A549 (cell line): ENCODE measurements around the gene FAM72D. TPM values are rescaled to one million over a fixed set of nuclear protein-coding genes. Genes with fewer than 3 reads are reported as not detected.
A peak's percentile ranks its signal among the peaks of the same experiment; 100 is the strongest.
"Not testable (repeated sequence)": the region's sequence is repeated elsewhere in the genome, so short reads cannot be mapped to it uniquely, and the experiment has no call there.

Experiments used
- ATAC-seq, 2 experiments: fragments of 200-7000 bp in 1 of 2; fragments of >200 bp in 1 of 2; cut with Nextera tagmentation in 1 of 2; cut with Tn5 transposase in 1 of 2; 3 replicates each; pipeline versions ENCODE4 v1.8.0 to v1.9.1; 2018 to 2020; ENCODE audit warnings: mild to moderate bottlenecking in 1 of 2, moderate library complexity in 1 of 2
- CTCF ChIA-PET: fragments of 300-600 bp; sonication (Branson Sonifier 250); formaldehyde crosslinking; extraction: SDS; loops from one replicate; lab custom pipeline; 2021; ENCODE audit warnings: antibody characterized with exemption, inconsistent platforms; lab: Yijun Ruan, JAX
- POLR2A ChIA-PET: fragments of 350-600 bp; formaldehyde crosslinking; extraction: SDS; loops from one replicate; lab custom pipeline; 2021; ENCODE audit warnings: antibody characterized with exemption, inconsistent platforms; lab: Yijun Ruan, JAX
- DNase-seq, 2 experiments: peaks; one replicate each; pipeline versions ENCODE4 v3.0.0 to v3.0.0-alpha.2; 2011 to 2016; ENCODE audit warnings: low read depth in 1 of 2, low spot score in 1 of 2
- FAIRE-seq: peaks from 2 replicates; lab custom pipeline; 2011; peaks lifted over from hg19 to GRCh38; lab: Jason Lieb, UNC
- H3K27ac ChIP-seq, 2 experiments: fragments of >200 bp; sonication (Bioruptor Twin); formaldehyde crosslinking; 3 replicates each; pipeline ENCODE4 v1.5.1; 2016 to 2017
- H3K4me1 ChIP-seq: fragments of >200 bp; sonication (Bioruptor Twin); formaldehyde crosslinking; 3 replicates; pipeline ENCODE4 v1.6.1; 2016
- H3K4me2 ChIP-seq: fragments of >200 bp; sonication (Bioruptor Twin); formaldehyde crosslinking; 3 replicates; pipeline ENCODE4 v1.6.1; 2016
- H3K4me3 ChIP-seq: fragments of >200 bp; sonication (Bioruptor Twin); formaldehyde crosslinking; 3 replicates; pipeline ENCODE4 v1.5.1; 2016
- H3K9me3 ChIP-seq: fragments of >200 bp; sonication (Bioruptor Twin); formaldehyde crosslinking; 3 replicates; pipeline ENCODE4 v1.6.1; 2016
- WGBS: methylation state at CpG from one replicate; pipeline ENCODE4 v1.1.6; 2017; ENCODE audit errors: missing lambda C conversion rate; 5-methylcytosine and 5-hydroxymethylcytosine counted together
- polyA minus RNA-seq: library from RNA; depleted of rRNA, polyadenylated mRNA; stranded (reverse); fragments of >200 nt; gene quantifications from 2 replicates; pipeline ENCODE4 v1.2.3, GENCODE V29; 2011; rRNA and poly(A)+ RNA removed
- polyA plus RNA-seq, 4 experiments: library from polyadenylated mRNA; depleted of rRNA in 3 of 4; stranded (reverse); fragments of >200 nt; fragmentation: RNase III in 1 of 4; extraction: RNeasy Plus Mini Kit Qiagen cat#74134 plus additional on column Dnase treatment in 1 of 4; gene quantifications; 2 replicates in 3 of 4; 3 replicates in 1 of 4; pipeline ENCODE4 v1.2.3, GENCODE V29; 2011 to 2017

Gene FAM72D
- polyA plus RNA-seq (2011; rRNA removed) (10.9 and 15.2 TPM in 2 replicates), polyA plus RNA-seq (2017; fragmentation: RNase III; extraction: RNeasy Plus Mini Kit Qiagen cat#74134 plus additional on column Dnase treatment) (11.1 to 13.5 TPM (median 12.9 TPM) in 3 replicates), polyA minus RNA-seq (1.9 and 2.1 TPM in 2 replicates)
- polyA plus RNA-seq (2012; cell fraction: cytosol; rRNA removed) = 5.6 and 5.8 TPM in 2 replicates
- 2.2 and 2.3 TPM in 2 replicates for polyA plus RNA-seq (2012; cell fraction: nucleus; rRNA removed)

DNA sequence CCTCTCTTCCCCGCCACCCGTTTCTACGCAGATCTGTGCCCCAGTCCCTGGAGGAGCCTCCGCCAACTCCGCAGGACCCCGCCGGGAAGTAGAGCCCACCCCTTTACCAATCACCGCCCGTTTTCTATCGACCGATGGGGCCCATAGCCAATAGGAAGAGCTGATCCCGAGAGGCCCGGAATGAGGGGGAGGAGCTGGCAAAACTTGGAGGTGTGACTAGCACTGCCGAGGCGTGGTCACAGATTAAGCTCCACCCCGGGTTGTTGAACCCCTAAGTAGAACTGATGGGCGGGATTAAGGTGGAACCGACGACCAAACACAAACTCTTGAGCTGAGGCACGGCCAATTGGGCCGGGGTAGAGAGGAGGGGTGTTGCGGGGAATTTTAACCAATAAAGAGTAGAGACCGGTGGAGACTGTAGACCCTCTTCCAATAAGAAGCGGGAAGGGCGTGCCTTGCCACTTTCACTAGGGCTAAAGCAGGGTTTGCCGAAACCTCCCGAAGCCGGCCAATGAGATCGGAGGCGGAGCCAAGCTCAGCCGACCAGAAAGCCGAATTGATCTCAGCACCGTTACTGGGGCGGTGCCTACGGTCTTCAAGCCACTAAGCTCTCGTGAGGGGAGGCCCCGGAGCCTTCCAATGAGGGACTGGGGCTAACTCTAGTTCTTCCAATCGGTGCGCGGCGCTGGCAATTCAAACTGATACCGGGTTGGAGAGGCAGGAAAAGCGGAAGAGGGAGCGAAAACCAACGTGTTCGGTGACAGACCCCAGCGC lies at the start of gene FAM72D, which contains the start of gene SRGAP2B:
TSS of gene FAM72D (plus strand) at position 691 of the 774 bp plus-strand sequence. CDS start 874 bp downstream, outside the sequence.
TSS of gene SRGAP2B (minus strand) at position 45 of the 774 bp plus-strand sequence. CDS start 2,427 bp downstream, outside the sequence.
- Histone ChIP-seq H3K4me2 (peak within 1 kb of the TSS; percentile 55; the same call in 2 of the 3 replicates), H3K4me3 (peak within 1 kb of the TSS; percentile 42), H3K27ac (peak within 1 kb of the TSS; percentile 51 to 78; a peak in 3 of 6 replicates)
- POLR2A ChIA-PET, H3K4me1 ChIP-seq, H3K9me3 ChIP-seq, FAIRE-seq, DNase-seq, CTCF ChIA-PET: not testable (repeated sequence)
- ATAC-seq = peak; percentile 76 to 87
- no CpG with 5 or more reads among the region's 47 CpGs for WGBS

DNA sequence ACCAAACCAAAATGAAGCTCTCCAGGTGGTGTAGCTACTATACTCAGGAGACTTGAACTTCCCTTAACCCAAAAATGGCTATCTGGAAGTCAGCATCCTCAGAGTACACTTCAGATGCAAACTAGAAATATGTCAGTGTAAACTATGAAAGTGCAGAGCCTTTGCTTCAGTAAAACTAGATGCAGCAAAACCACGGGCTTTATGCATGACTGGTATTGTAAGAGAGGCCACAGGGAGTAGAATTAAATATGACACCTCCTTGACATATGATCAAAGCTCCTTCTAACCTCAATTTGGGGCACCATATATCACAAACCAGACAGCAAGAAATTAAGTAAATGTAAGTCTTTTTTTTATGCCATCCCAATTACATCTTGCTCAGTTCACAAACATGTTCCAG lies 48.2 kb upstream of the FAM72D start:
- not testable (repeated sequence) for DNase-seq

GRCh38 chr1:145048181-145048856 lies 47.5 kb upstream of the FAM72D start:
- FAIRE-seq, POLR2A ChIA-PET, CTCF ChIA-PET, H3K4me2 ChIP-seq, ATAC-seq, DNase-seq, H3K4me1 ChIP-seq, H3K4me3 ChIP-seq, H3K27ac ChIP-seq, H3K9me3 ChIP-seq: not testable (repeated sequence)
- no CpG with 5 or more reads among the region's 6 CpGs for WGBS

More for the DNA sequence above, 48.2 kb upstream of the FAM72D start:
- WGBS = no CpG with 5 or more reads among the region's 1 CpG
- ATAC-seq, POLR2A ChIA-PET, CTCF ChIA-PET, H3K4me3 ChIP-seq, H3K9me3 ChIP-seq, FAIRE-seq, H3K27ac ChIP-seq, H3K4me2 ChIP-seq, H3K4me1 ChIP-seq: not testable (repeated sequence)

- ATAC-seq, H3K4me2 ChIP-seq, CTCF ChIA-PET, DNase-seq, FAIRE-seq, H3K4me3 ChIP-seq, H3K9me3 ChIP-seq, H3K4me1 ChIP-seq, POLR2A ChIA-PET, H3K27ac ChIP-seq: not testable (repeated sequence)
- WGBS = no CpG with 5 or more reads among the region's 10 CpGs
Observed at GRCh38 chr1:145052019-145052776, 43.6 kb upstream of the FAM72D start.

GRCh38 chr1:145053428-145053827 lies 42.3 kb upstream of the FAM72D start:
- H3K4me3 ChIP-seq, CTCF ChIA-PET, POLR2A ChIA-PET, H3K27ac ChIP-seq, DNase-seq, H3K4me1 ChIP-seq, ATAC-seq, H3K4me2 ChIP-seq, H3K9me3 ChIP-seq, FAIRE-seq: not testable (repeated sequence)
- WGBS = no CpG with 5 or more reads among the region's 4 CpGs

DNA sequence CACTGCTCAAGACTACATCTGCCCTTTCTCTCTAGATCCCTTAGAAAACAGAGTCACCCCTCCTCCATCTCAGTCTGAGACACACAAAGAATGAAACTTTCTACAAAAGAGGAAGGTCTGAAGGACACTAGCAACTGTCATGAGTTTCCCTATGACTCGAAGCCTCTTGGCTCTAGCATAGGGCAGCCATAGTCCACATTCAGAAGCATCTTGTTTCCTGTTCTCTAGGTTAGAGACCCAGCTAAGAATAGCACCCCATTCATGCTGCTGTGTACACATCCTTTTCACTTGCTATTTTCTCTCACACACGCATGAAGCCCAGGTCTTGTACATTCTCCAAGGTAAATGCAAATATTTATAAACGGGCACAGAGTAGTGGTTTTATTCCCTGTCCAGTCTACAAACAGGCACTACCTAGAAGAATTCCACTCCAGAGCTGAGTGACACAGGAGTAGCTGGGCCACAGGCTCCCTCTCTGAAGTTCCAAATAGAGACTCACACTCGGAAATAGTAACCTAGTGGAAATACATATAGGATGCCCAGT lies 40.5 kb upstream of the FAM72D start:
- ATAC-seq = peak; percentile 45 to 51; a peak in 1 of 6 replicates
- H3K9me3 ChIP-seq, H3K4me1 ChIP-seq, H3K27ac ChIP-seq, FAIRE-seq, H3K4me3 ChIP-seq, H3K4me2 ChIP-seq, DNase-seq, POLR2A ChIA-PET, CTCF ChIA-PET: not testable (repeated sequence)
- WGBS = no CpG with 5 or more reads among the region's 4 CpGs

DNA sequence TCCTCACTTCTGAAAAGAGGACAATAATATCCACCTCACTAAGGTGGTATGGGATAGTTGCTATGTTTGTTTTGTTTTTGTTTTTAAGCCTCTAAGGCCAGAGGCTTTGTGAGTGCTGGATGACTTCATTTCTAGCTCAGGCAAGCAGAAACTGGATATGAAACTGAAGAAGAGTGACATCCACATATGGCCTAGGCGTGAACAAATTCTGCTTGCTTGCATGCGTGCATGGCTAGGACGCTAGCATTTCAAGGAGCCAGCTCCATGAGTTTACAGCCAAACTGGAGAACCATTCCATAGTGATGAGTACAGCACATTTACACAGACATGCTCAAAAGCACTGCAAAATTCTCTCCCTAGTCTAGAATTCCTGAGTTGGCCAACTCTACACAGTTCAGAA lies 37.6 kb upstream of the FAM72D start:
- no CpG with 5 or more reads among the region's 3 CpGs for WGBS
- not testable (repeated sequence) for FAIRE-seq, ATAC-seq

GRCh38 chr1:145063285-145063684 lies 32.5 kb upstream of the FAM72D start:
- H3K4me2 ChIP-seq, FAIRE-seq, CTCF ChIA-PET, H3K9me3 ChIP-seq, H3K4me3 ChIP-seq, H3K4me1 ChIP-seq, POLR2A ChIA-PET, H3K27ac ChIP-seq, ATAC-seq, DNase-seq: not testable (repeated sequence)
- 84% methylated on average over 1 of the region's 2 CpGs for WGBS

More for the DNA sequence above, 37.6 kb upstream of the FAM72D start:
- H3K27ac ChIP-seq, POLR2A ChIA-PET, H3K9me3 ChIP-seq, H3K4me2 ChIP-seq, H3K4me1 ChIP-seq, CTCF ChIA-PET, DNase-seq, H3K4me3 ChIP-seq: not testable (repeated sequence)

- not testable (repeated sequence) for FAIRE-seq
Observed at GRCh38 chr1:145063941-145064648, 31.7 kb upstream of the FAM72D start.

More at GRCh38 chr1:145063941-145064648, 31.7 kb upstream of the FAM72D start:
- ATAC-seq, H3K4me1 ChIP-seq, POLR2A ChIA-PET, DNase-seq, H3K27ac ChIP-seq, H3K4me3 ChIP-seq, H3K4me2 ChIP-seq, H3K9me3 ChIP-seq, CTCF ChIA-PET: not testable (repeated sequence)
- WGBS = no CpG with 5 or more reads among the region's 2 CpGs
